Measurements from ENCODE around the gene MGLL.

Gene MGLL

DNA sequence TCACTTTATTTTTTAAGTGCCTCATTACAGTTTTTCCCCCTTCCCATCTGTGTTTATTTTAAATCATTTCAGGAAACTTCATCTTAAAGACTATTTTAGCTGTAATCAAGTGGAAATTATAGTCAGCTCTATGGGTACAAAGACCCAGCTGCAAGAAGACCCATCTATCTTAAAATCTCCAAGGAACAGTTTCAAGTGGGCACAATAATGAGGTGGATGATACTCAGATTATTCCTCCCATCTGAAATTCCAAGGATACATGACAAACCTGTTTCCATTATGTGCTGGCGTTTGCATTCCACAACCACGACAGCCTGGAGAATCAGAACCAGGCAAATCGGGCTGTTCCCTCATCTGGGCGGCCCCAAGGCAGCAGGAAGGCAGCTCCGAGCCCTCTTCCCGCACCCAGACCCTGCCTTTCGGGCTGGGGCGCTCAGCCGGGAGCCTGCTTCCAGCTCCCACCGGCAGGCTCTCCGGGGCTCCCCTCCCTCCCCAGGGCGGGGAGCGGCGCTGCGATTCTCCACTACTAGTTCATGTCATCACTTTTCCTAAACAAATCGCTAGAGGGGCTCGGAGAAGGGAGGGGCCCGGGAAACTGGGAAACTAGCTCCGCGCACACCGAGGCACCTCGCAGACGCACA, at the start of gene MGLL:
TSS of gene MGLL (minus strand) at position 475 of the 641 bp plus-strand sequence. CDS start at position 278, 197 bp downstream.
- Histone ChIP-seq H4K20me1 (peaks cover 0 to 12% (median 4%) of the 10 kb centered on the region in 11 experiments; a peak in 8 of 22 replicates), H3K27me3 (peaks cover 45 to 72% (median 66%) of the 10 kb centered on the region in 11 experiments), H3K27ac (peak within 1 kb of the TSS in 3 of 11 experiments; percentile 29 to 49 (median 49); a peak in 5 of 22 replicates), H3K4me1 (peaks cover 9 to 26% (median 10%) of the 10 kb centered on the region in 10 experiments; a peak in 19 of 20 replicates), H3K4me2 (peak within 1 kb of the TSS; percentile 93 to 99 (median 97)), H3K4me3 (peak within 1 kb of the TSS; percentile 54 to 76 (median 68)), H3K9ac (peak within 1 kb of the TSS; percentile 11 to 81 (median 61); a peak in 19 of 22 replicates), H3K9me3 (replicated peaks in 1 of 11) (peaks cover 6 to 15% (median 12%) of the 10 kb centered on the region in 11 experiments; a peak in 21 of 22 replicates), H3K36me3 (no peaks in the 10 kb centered on the region)
- no peak for TF ChIP-seq Cebpa-rat (IDR thresholded peaks at IDR 0.05)

DNA sequence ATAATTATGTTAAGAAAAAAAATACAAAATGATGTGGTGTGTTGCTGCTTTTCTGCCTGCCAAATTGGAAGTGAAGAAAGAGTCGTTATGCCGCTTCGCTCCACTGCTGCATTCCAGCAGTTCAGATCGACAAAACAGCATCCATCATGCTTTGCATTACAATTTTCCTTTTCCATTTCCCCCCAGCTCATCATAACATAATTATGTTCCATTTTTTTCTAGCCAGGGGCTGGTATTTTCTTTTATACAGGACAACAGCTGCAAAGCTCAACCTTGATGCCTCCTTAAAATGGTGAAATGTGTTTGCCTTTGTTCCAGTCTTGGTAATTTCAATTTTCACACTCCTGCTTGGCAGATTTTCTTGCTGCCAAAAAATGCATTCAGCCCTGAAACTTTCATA, 47.8 kb upstream of the MGLL start:
- H3K9ac ChIP-seq = no peak overlapping the region
- no peaks in the 10 kb centered on the region for H3K36me3 ChIP-seq
- no peaks in the 10 kb centered on the region for H4K20me1 ChIP-seq
- H3K4me2 ChIP-seq = peak overlapping the region in 9 of 11 experiments; percentile 64 to 90 (median 83); a peak in 13 of 22 replicates
- H3K4me3 ChIP-seq = no peak overlapping the region
- no peak for TF ChIP-seq Cebpa-rat (IDR thresholded peaks at IDR 0.05)
- H3K27me3 ChIP-seq = no peaks in the 10 kb centered on the region; a peak in 1 of 22 replicates
- H3K27ac ChIP-seq = peak overlapping the region in 4 of 11 experiments; percentile 26 to 42 (median 28); a peak in 2 of 22 replicates
- peaks cover 0 to 17% (median 0%) of the 10 kb centered on the region in 11 experiments; a peak in 3 of 22 replicates for H3K9me3 ChIP-seq (replicated peaks in 1 of 11)
- H3K4me1 ChIP-seq = peaks cover 8 to 35% (median 29%) of the 10 kb centered on the region in 10 experiments

DNA sequence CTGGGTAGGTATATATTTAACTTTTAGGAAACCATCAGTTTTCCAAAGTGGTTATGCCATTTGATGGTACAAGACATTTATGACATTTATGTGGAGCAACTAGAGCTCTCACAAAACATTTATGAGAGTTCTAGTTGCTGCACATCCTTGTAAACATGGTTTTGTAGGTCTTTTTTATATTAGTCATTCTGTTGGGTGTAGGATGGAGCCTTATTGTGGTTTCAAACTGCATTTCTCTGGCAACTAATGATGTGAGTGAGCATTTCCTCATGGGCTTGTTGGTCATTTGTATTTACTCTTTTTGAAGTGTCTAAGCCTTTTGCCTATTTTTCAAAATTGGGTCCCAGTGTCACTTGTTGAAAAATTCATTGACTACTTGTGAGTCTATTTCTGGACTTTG, 45.7 kb upstream of the MGLL start:
- no peaks in the 10 kb centered on the region for H3K36me3 ChIP-seq
- no peak overlapping the region for H3K27ac ChIP-seq
- H3K27me3 ChIP-seq = no peaks in the 10 kb centered on the region; a peak in 1 of 22 replicates
- H4K20me1 ChIP-seq = no peaks in the 10 kb centered on the region
- no peak overlapping the region for H3K9ac ChIP-seq
- peaks cover 8 to 26% (median 22%) of the 10 kb centered on the region in 10 experiments for H3K4me1 ChIP-seq
- peaks cover 0 to 12% (median 0%) of the 10 kb centered on the region in 11 experiments; a peak in 3 of 22 replicates for H3K9me3 ChIP-seq (replicated peaks in 1 of 11)
- TF ChIP-seq Cebpa-rat (IDR thresholded peaks at IDR 0.05) = no peak
- no peak overlapping the region for H3K4me3 ChIP-seq
- no peak overlapping the region for H3K4me2 ChIP-seq

GRCh38 chr3:127867412-127867811, 45.1 kb upstream of the MGLL start:
- H4K20me1 ChIP-seq = no peaks in the 10 kb centered on the region
- no peak overlapping the region for H3K9ac ChIP-seq
- H3K4me1 ChIP-seq = peaks cover 8 to 24% (median 22%) of the 10 kb centered on the region in 10 experiments
- TF ChIP-seq Cebpa-rat (IDR thresholded peaks at IDR 0.05) = no peak
- H3K27ac ChIP-seq = no peak overlapping the region
- no peaks in the 10 kb centered on the region; a peak in 1 of 22 replicates for H3K27me3 ChIP-seq
- H3K4me2 ChIP-seq = no peak overlapping the region
- peaks cover 0 to 12% (median 0%) of the 10 kb centered on the region in 11 experiments; a peak in 3 of 22 replicates for H3K9me3 ChIP-seq (replicated peaks in 1 of 11)
- H3K36me3 ChIP-seq = no peaks in the 10 kb centered on the region
- H3K4me3 ChIP-seq = no peak overlapping the region

DNA sequence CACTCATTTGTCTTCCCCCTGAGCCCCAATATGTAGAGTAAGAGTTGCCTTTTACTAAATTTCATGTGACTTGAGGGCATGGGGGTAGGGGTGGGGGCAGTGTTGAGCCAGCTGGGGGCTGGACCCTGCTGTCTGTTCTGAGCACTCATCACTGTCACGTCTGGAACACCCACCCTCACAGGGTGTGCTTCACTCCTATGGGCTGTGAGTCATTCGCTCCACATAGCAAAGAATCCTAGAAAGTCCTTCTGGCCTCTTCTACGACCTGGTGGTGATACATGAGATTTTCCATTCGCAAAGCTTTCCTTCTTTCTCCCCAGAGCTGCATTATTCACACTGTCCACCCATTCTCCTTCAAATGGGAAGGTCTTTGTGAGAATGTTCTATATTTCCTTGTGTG, 43.6 kb upstream of the MGLL start:
- Histone ChIP-seq H3K4me3 (no peak overlapping the region), H3K36me3 (no peaks in the 10 kb centered on the region), H4K20me1 (no peaks in the 10 kb centered on the region), H3K9me3 (replicated peaks in 1 of 11) (peaks cover 0 to 12% (median 0%) of the 10 kb centered on the region in 11 experiments; a peak in 3 of 22 replicates), H3K4me2 (no peak overlapping the region), H3K4me1 (peaks cover 4 to 9% (median 8%) of the 10 kb centered on the region in 10 experiments), H3K9ac (no peak overlapping the region), H3K27ac (no peak overlapping the region), H3K27me3 (no peaks in the 10 kb centered on the region; a peak in 1 of 22 replicates)
- TF ChIP-seq Cebpa-rat (IDR thresholded peaks at IDR 0.05) = no peak

- TF ChIP-seq Cebpa-rat (IDR thresholded peaks at IDR 0.05) = no peak
- Histone ChIP-seq H3K9me3 (replicated peaks in 1 of 11) (peaks cover 0 to 4% (median 0%) of the 10 kb centered on the region in 11 experiments; a peak in 2 of 22 replicates), H3K9ac (no peak overlapping the region), H4K20me1 (no peaks in the 10 kb centered on the region), H3K4me2 (no peak overlapping the region), H3K36me3 (no peaks in the 10 kb centered on the region), H3K4me3 (no peak overlapping the region), H3K4me1 (no peaks in the 10 kb centered on the region), H3K27ac (no peak overlapping the region), H3K27me3 (no peaks in the 10 kb centered on the region)
These were observed 37.9 kb upstream of the MGLL start for GRCh38 chr3:127860211-127860696.

GRCh38 chr3:127859730-127860129, 37.4 kb upstream of the MGLL start:
- H3K9ac ChIP-seq = no peak overlapping the region
- no peak for TF ChIP-seq Cebpa-rat (IDR thresholded peaks at IDR 0.05)
- H3K4me3 ChIP-seq = no peak overlapping the region
- no peaks in the 10 kb centered on the region for H3K27me3 ChIP-seq
- no peaks in the 10 kb centered on the region for H3K9me3 ChIP-seq (replicated peaks in 1 of 11)
- no peaks in the 10 kb centered on the region for H3K4me1 ChIP-seq
- H4K20me1 ChIP-seq = no peaks in the 10 kb centered on the region
- no peaks in the 10 kb centered on the region for H3K36me3 ChIP-seq
- no peak overlapping the region for H3K27ac ChIP-seq
- H3K4me2 ChIP-seq = no peak overlapping the region

- Histone ChIP-seq H3K4me1 (no peaks in the 10 kb centered on the region), H3K4me3 (no peak overlapping the region), H3K9me3 (replicated peaks in 1 of 11) (no peaks in the 10 kb centered on the region), H3K4me2 (no peak overlapping the region), H3K27ac (no peak overlapping the region), H3K9ac (no peak overlapping the region), H4K20me1 (no peaks in the 10 kb centered on the region), H3K27me3 (no peaks in the 10 kb centered on the region), H3K36me3 (no peaks in the 10 kb centered on the region)
- TF ChIP-seq Cebpa-rat (IDR thresholded peaks at IDR 0.05) = no peak
These were observed 36.6 kb upstream of the MGLL start for GRCh38 chr3:127858937-127859336.

GRCh38 chr3:127858521-127858920, 36.2 kb upstream of the MGLL start:
- peak overlapping the region in 1 of 11 experiments; percentile 15; a peak in 1 of 22 replicates for H3K4me2 ChIP-seq
- H3K9ac ChIP-seq = no peak overlapping the region
- no peak overlapping the region for H3K4me3 ChIP-seq
- TF ChIP-seq Cebpa-rat (IDR thresholded peaks at IDR 0.05) = no peak
- no peaks in the 10 kb centered on the region for H3K4me1 ChIP-seq
- H3K9me3 ChIP-seq (replicated peaks in 1 of 11) = no peaks in the 10 kb centered on the region
- H3K36me3 ChIP-seq = no peaks in the 10 kb centered on the region
- H3K27me3 ChIP-seq = no peaks in the 10 kb centered on the region
- no peak overlapping the region for H3K27ac ChIP-seq
- no peaks in the 10 kb centered on the region for H4K20me1 ChIP-seq
